Activated T-cell treated with anti-CD3 and anti-CD28 coated beads, Interleukin-2, amount 50 U/mL, for 72 hours (primary cell): ENCODE results near the gene S1PR4. TPM values are rescaled to one million over a fixed set of nuclear protein-coding genes. Genes with fewer than 3 reads are reported as not detected.

ENCODE experiments used
- ATAC-seq, 2 donors: fragments of 150-1000 bp; cut with Tn5 transposase; replicated peaks in 1 of 2; 2 replicates each; pipeline ENCODE4 v1.10.0; 2021; ENCODE audit warnings: moderate library complexity in 2 of 2, mild to moderate bottlenecking in 1 of 2
- DNase-seq, 2 donors: peaks; one replicate each; pipeline ENCODE4 v3.0.0; 2021 to 2022; ENCODE audit warnings: mixed read lengths in 1 of 2
- H3K27ac Mint-ChIP-seq: one replicate; pipeline ENCODE4 v1.8.0; 2022; ENCODE audit warnings: mild to moderate bottlenecking, moderate library complexity, mixed read lengths
- H3K27me3 Mint-ChIP-seq: one replicate; pipeline ENCODE4 v1.8.0; 2022; ENCODE audit warnings: low read depth, mixed read lengths
- H3K36me3 Mint-ChIP-seq, 2 donors: one replicate each; pipeline ENCODE4 v1.8.0; 2022; ENCODE audit warnings: mixed read lengths in 2 of 2, mild to moderate bottlenecking in 1 of 2; ENCODE audit not compliant: insufficient read depth in 2 of 2
- H3K4me1 Mint-ChIP-seq: one replicate; pipeline ENCODE4 v1.8.0; 2022; ENCODE audit warnings: low read depth, mixed read lengths
- H3K4me3 Mint-ChIP-seq, 2 donors: one replicate each; pipeline ENCODE4 v1.8.0; 2022; ENCODE audit warnings: mild to moderate bottlenecking in 2 of 2, mixed read lengths in 2 of 2, moderate library complexity in 2 of 2
- H3K9me3 Mint-ChIP-seq, 2 donors: one replicate each; pipeline ENCODE4 v1.8.0; 2022; ENCODE audit warnings: mixed read lengths in 2 of 2
- total RNA-seq, 2 donors: library from RNA; stranded (reverse); gene quantifications; one replicate each; pipeline ENCODE4 v1.2.3, GENCODE V29; 2022

S1PR4 gene, protein sequence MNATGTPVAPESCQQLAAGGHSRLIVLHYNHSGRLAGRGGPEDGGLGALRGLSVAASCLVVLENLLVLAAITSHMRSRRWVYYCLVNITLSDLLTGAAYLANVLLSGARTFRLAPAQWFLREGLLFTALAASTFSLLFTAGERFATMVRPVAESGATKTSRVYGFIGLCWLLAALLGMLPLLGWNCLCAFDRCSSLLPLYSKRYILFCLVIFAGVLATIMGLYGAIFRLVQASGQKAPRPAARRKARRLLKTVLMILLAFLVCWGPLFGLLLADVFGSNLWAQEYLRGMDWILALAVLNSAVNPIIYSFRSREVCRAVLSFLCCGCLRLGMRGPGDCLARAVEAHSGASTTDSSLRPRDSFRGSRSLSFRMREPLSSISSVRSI
- total RNA-seq, result 10 to 100 TPM; 41.1 to 43.4 TPM

DNA sequence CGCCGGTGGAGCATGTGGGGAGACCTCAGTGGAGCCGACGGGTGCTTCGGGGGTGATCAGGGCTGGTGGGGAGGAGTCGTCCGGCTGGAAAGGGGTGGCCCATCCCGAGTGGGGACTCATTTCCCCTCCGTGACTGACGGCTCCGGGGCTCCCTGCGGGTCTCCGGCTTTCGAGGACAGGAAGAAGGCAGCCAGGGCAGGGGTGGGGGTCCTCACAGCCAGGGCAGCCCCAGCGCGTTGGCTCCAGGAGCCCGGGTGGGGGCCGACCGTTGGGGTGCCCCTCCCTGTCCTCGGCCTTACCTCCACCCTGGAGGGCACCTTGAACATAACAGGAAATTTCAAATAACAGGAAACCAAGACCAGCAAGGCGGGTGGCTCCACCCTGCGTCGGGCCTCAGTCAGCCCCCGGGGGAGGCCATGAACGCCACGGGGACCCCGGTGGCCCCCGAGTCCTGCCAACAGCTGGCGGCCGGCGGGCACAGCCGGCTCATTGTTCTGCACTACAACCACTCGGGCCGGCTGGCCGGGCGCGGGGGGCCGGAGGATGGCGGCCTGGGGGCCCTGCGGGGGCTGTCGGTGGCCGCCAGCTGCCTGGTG is at the start of gene S1PR4:
Gene S1PR4 (plus strand): TSS at position 393 of the 596 bp plus-strand sequence. CDS start 24 bp downstream, at position 417.
- peaks cover 34% of the 10 kb centered on the region for H3K4me1 Mint-ChIP-seq
- H3K27me3 Mint-ChIP-seq, result no peaks in the 10 kb centered on the region
- H3K36me3 Mint-ChIP-seq, result peaks cover 5 to 13% of the 10 kb centered on the region in 2 donors
- peak; percentile 70 to 71 for DNase-seq
- ATAC-seq, result peak; percentile 69 to 72
- peak within 1 kb of the TSS; percentile 94 for H3K27ac Mint-ChIP-seq
- peak within 1 kb of the TSS; percentile 93 for H3K4me3 Mint-ChIP-seq
- no peaks in the 10 kb centered on the region for H3K9me3 Mint-ChIP-seq

GRCh38 chr19:3129112-3129511 is 49.5 kb upstream of the S1PR4 start:
- DNase-seq, result no peak
- no peaks in the 10 kb centered on the region for H3K9me3 Mint-ChIP-seq
- peaks cover 24% of the 10 kb centered on the region for H3K4me1 Mint-ChIP-seq
- no peak overlapping the region for H3K27ac Mint-ChIP-seq
- H3K36me3 Mint-ChIP-seq, result no peaks in the 10 kb centered on the region
- no peak for ATAC-seq
- H3K27me3 Mint-ChIP-seq, result peaks cover 7% of the 10 kb centered on the region
- H3K4me3 Mint-ChIP-seq, result no peak overlapping the region

DNA sequence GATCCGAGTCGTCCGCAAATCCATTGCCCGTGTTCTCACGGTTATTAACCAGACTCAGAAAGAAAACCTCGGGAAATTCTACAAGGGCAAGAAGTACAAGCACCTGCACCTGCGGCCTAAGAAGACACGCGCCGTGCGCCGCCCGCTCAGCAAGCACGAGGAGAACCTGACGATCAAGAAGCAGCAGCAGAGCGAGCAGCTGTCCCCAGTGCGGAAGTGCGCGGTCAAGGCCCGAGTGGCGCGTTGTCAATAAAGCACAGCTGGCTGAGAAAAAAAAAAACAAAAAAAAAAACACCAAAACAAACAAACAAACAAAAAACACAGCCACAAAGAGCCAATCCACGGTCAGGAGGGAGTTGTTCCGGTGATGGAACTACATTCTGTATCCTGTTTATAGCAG is 47.4 kb upstream of the S1PR4 start:
- DNase-seq, result no peak
- Mint-ChIP-seq H3K9me3 (no peaks in the 10 kb centered on the region), H3K4me1 (peaks cover 32% of the 10 kb centered on the region), H3K4me3 (no peak overlapping the region), H3K27ac (no peak overlapping the region), H3K36me3 (no peaks in the 10 kb centered on the region), H3K27me3 (no peaks in the 10 kb centered on the region)
- ATAC-seq, result no peak

DNA sequence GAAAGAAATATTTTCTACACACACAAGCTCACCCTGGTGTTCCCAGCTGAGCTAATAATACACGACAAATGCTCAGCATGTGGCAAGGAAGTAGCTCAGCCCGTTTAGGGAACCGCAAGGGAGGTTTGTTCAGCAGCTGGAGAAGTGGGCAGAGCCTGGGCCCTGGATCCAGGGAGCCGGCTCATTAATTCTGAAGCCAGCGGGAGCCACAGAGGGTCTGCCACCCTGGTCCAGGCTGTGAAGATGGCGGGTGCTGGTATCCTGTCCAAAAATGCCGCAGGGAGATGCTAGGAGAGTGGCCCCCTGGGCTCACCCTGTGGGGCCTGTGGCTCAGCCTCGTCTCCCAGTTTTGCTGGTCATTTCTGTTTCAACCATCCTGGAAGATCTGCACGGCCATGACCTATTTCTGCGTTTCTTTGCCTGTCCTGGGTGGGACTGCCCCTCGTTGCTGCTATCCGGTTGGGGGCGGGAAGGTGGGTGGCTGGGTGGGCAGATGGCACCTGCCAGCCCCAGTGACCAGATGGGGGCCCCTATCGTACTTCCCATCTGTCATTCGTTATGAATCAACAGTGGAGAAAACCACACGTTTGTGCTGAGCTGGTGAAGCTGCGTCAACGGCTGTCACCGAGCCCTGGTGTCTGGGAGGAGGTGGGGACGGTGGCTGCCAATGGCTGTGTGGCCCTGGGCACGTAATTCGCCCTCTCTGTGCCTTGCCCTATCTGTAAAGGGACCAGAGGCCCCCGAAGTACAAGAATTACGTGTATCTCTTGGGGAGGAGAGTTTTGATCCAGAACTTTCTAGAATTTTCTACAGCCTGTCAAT is 45.4 kb upstream of the S1PR4 start:
- ATAC-seq, result peak; percentile 95 to 98
- peak; percentile 89 to 92 for DNase-seq
- Mint-ChIP-seq H3K27me3 (peaks cover 7% of the 10 kb centered on the region), H3K4me1 (peaks cover 41% of the 10 kb centered on the region), H3K36me3 (no peaks in the 10 kb centered on the region), H3K4me3 (peak overlapping the region; percentile 71 to 84), H3K9me3 (no peaks in the 10 kb centered on the region), H3K27ac (peak overlapping the region; percentile 60)

DNA sequence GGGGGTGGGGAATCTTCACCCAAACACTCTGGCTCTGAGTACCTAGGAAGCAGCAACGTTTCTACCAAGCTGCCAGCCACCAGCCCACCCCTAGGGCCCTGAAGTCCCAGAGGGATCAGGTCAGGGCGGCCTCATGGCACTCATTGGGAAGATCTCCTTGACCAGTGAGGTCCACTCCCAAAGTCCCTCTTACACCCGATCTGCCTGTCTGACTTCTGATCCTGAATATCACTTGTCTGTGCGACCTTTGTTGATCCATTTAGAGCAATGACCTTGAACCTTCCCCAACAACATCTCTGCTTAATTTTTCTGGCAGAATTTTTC is 44.8 kb upstream of the S1PR4 start:
- H3K4me3 Mint-ChIP-seq, result peak overlapping the region; percentile 71 to 84
- peaks cover 40% of the 10 kb centered on the region for H3K4me1 Mint-ChIP-seq
- no peak for ATAC-seq
- no peaks in the 10 kb centered on the region for H3K36me3 Mint-ChIP-seq
- peaks cover 7% of the 10 kb centered on the region for H3K27me3 Mint-ChIP-seq
- DNase-seq, result no peak
- peak overlapping the region; percentile 60 for H3K27ac Mint-ChIP-seq
- H3K9me3 Mint-ChIP-seq, result no peaks in the 10 kb centered on the region

DNA sequence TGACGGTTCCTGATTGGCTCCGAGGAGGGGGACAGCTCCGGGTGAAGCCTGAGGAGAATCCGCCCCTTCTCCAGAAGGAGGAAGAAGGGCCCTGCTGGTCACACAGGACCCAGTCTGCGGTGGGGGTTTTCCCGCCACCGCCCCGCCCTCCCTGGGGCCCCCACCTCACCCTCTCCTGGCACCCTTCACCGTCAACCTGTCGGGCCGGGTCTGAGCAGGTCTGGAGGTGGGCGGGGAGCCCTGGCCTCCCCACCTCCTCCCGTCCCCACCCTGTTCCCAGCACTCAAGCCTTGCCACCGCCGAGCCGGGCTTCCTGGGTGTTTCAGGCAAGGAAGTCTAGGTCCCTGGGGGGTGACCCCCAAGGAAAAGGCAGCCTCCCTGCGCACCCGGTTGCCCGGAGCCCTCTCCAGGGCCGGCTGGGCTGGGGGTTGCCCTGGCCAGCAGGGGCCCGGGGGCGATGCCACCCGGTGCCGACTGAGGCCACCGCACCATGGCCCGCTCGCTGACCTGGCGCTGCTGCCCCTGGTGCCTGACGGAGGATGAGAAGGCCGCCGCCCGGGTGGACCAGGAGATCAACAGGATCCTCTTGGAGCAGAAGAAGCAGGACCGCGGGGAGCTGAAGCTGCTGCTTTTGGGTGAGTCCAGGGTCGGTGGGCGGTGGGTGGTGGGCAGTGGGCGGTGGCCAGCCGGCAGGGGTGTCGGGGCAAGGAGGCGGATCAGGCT is 42.4 kb upstream of the S1PR4 start, which contains the start of gene GNA15:
Gene GNA15 (plus strand): TSS at position 73 of the 723 bp plus-strand sequence. CDS start 418 bp downstream, at position 491.
- peaks cover 45% of the 10 kb centered on the region for H3K4me1 Mint-ChIP-seq
- no peaks in the 10 kb centered on the region for H3K9me3 Mint-ChIP-seq
- H3K36me3 Mint-ChIP-seq, result peaks cover 5 to 7% of the 10 kb centered on the region in 2 donors
- H3K4me3 Mint-ChIP-seq, result peak within 1 kb of the TSS; percentile 73 to 96
- DNase-seq, result peak; percentile 53 to 58
- peaks cover 7% of the 10 kb centered on the region for H3K27me3 Mint-ChIP-seq
- peak; percentile 27 to 49 for ATAC-seq
- H3K27ac Mint-ChIP-seq, result peak within 1 kb of the TSS; percentile 87

- Mint-ChIP-seq H3K27me3 (peaks cover 7% of the 10 kb centered on the region), H3K27ac (peak overlapping the region; percentile 87), H3K9me3 (no peaks in the 10 kb centered on the region), H3K4me3 (peak overlapping the region; percentile 73 to 96), H3K4me1 (peaks cover 49% of the 10 kb centered on the region), H3K36me3 (peaks cover 5 to 7% of the 10 kb centered on the region in 2 donors)
- ATAC-seq (no peak), DNase-seq (no peak)
These were observed 41.9 kb upstream of the S1PR4 start for GRCh38 chr19:3136684-3137055.

DNA sequence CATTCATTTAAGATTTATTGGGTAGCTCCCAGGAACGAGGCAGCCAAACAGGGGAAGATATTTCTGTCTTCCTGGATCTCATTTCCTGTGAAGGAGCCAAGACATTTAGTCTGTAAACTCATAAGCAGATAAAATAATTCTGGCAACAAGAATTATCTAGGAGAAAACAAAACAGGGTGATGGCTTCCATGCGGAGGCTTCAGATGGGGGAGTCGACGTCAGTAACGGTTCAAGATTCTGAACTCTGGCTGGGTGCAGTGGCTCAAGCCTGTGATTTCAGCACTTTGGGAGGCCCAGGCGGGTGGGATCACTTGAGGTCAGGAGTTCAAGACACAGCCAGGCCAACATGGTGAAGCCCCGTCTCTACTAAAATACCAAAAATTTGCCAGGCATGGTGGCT is 41.5 kb upstream of the S1PR4 start:
- Mint-ChIP-seq H3K27ac (peak overlapping the region; percentile 87), H3K4me3 (peak overlapping the region; percentile 73 to 96), H3K9me3 (no peaks in the 10 kb centered on the region), H3K27me3 (peaks cover 7% of the 10 kb centered on the region), H3K4me1 (peaks cover 53% of the 10 kb centered on the region), H3K36me3 (peaks cover 5 to 7% of the 10 kb centered on the region in 2 donors)
- no peak for ATAC-seq
- DNase-seq, result no peak

GRCh38 chr19:3138268-3138667 is 40.3 kb upstream of the S1PR4 start:
- Mint-ChIP-seq H3K27me3 (peaks cover 7% of the 10 kb centered on the region), H3K27ac (no peak overlapping the region), H3K4me1 (peaks cover 52% of the 10 kb centered on the region), H3K9me3 (no peaks in the 10 kb centered on the region), H3K36me3 (peaks cover 5 to 7% of the 10 kb centered on the region in 2 donors), H3K4me3 (peak overlapping the region in 1 of 2 donors; percentile 31)
- no peak for DNase-seq
- no peak for ATAC-seq

DNA sequence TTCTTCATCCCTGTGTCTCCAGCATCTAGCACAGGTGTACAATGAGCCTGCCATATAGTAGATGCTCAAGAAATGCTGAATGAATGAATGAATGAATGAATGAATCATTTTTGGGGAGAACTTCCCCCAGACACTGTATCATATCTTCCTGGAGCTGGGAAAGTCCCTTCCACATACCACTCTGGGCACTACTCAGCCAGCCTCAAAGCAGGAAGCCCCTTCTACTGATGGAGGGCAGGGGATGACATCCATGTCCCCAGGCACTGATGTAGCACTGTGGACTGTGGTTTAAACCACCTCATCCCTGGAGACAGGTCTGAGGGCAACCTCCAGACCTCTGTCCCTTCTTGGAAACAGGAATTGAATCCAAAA is 37.9 kb upstream of the S1PR4 start:
- Mint-ChIP-seq H3K36me3 (peaks cover 5 to 7% of the 10 kb centered on the region in 2 donors), H3K9me3 (no peaks in the 10 kb centered on the region), H3K27me3 (peaks cover 7% of the 10 kb centered on the region), H3K4me1 (peaks cover 36% of the 10 kb centered on the region), H3K27ac (peak overlapping the region; percentile 18), H3K4me3 (peak overlapping the region; percentile 27 to 63)
- DNase-seq (peak in 1 of 2 donors; percentile 14), ATAC-seq (peak; percentile 25 to 47)

- Mint-ChIP-seq H3K9me3 (no peaks in the 10 kb centered on the region), H3K36me3 (peaks cover 7 to 8% of the 10 kb centered on the region in 2 donors), H3K27me3 (peaks cover 1% of the 10 kb centered on the region), H3K27ac (peak overlapping the region; percentile 76), H3K4me3 (peak overlapping the region; percentile 36 to 56), H3K4me1 (peaks cover 37% of the 10 kb centered on the region)
- ATAC-seq, result peak; percentile 75 to 78
- peak; percentile 39 to 60 for DNase-seq
These were observed 36.3 kb upstream of the S1PR4 start for GRCh38 chr19:3142292-3142670.

DNA sequence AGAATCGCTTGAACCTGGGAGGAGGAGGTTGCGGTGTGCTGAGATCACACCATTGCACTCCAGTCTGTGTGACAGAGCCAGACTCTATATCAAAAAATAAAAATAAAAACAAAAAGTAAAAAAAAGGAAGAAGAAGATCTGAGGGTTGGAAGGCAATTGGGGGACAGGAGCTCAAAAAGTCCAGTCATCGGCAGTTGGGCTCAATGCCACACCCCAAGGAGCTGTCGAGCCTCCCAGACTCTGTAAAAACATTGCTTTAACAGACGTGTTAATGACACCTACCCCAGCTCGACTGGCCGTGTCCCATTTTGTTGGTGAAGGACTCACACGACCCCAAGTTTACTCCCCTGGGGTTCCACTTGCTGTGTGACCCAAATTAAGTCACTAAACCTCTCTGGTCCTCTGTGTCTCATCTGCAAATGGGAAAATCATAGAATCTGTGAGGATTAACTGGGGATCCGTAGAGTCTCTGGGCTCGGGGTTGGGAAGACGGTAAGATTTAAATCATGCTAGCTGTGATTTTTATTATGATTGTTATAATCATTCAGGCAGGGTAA is 35.7 kb upstream of the S1PR4 start:
- ATAC-seq (no peak), DNase-seq (no peak)
- H3K4me1 Mint-ChIP-seq, result peaks cover 35% of the 10 kb centered on the region
- H3K4me3 Mint-ChIP-seq, result no peak overlapping the region
- peaks cover 7 to 8% of the 10 kb centered on the region in 2 donors for H3K36me3 Mint-ChIP-seq
- H3K27me3 Mint-ChIP-seq, result no peaks in the 10 kb centered on the region
- H3K27ac Mint-ChIP-seq, result peak overlapping the region; percentile 76
- H3K9me3 Mint-ChIP-seq, result no peaks in the 10 kb centered on the region
